ENCODE results near the gene SSH3.

SSH3 gene

GRCh38 chr11:67274768-67275605 lies 28.3 kb upstream of the SSH3 start:
- Histone ChIP-seq H3K36me3 (replicated peaks) (peaks cover 15% of the 10 kb centered on the region), H3K27ac (no peak overlapping the region), H3K27me3 (replicated peaks) (no peaks in the 10 kb centered on the region), H3K4me3 (ENCODE audit: low read depth, low read length) (no peak overlapping the region)
- no peak for DNase-seq
- no peak for TF ChIP-seq CTCF (IDR thresholded peaks at IDR 0.05; ENCODE audit: low read depth, low read length, missing control alignments)
- in situ Hi-C loops (cut with HindIII; ENCODE audit: low pct_ligation_motif_present, low sequenced_read_pairs), result no loop called here

GRCh38 chr11:67275606-67276409 lies 27.5 kb upstream of the SSH3 start:
- no peak for DNase-seq
- Histone ChIP-seq H3K27me3 (replicated peaks) (no peaks in the 10 kb centered on the region), H3K27ac (no peak overlapping the region), H3K4me3 (ENCODE audit: low read depth, low read length) (no peak overlapping the region), H3K36me3 (replicated peaks) (peaks cover 23% of the 10 kb centered on the region)
- TF ChIP-seq CTCF (IDR thresholded peaks at IDR 0.05; ENCODE audit: low read depth, low read length, missing control alignments), result no peak
- in situ Hi-C loops (cut with HindIII; ENCODE audit: low pct_ligation_motif_present, low sequenced_read_pairs), result no loop called here

- TF ChIP-seq CTCF (IDR thresholded peaks at IDR 0.05; ENCODE audit: low read depth, low read length, missing control alignments), result peak; percentile 55
- no peaks in the 10 kb centered on the region for H3K27me3 ChIP-seq (replicated peaks)
- in situ Hi-C loops (cut with HindIII; ENCODE audit: low pct_ligation_motif_present, low sequenced_read_pairs), result no loop called here
- peak overlapping the region; percentile 35 for H3K27ac ChIP-seq
- peaks cover 29% of the 10 kb centered on the region for H3K36me3 ChIP-seq (replicated peaks)
- no peak overlapping the region for H3K4me3 ChIP-seq (ENCODE audit: low read depth, low read length)
- DNase-seq, result no peak
Measured at GRCh38 chr11:67276781-67277230, 26.5 kb upstream of the SSH3 start.

- no peak for TF ChIP-seq CTCF (IDR thresholded peaks at IDR 0.05; ENCODE audit: low read depth, low read length, missing control alignments)
- H3K4me3 ChIP-seq (ENCODE audit: low read depth, low read length), result peak overlapping the region; percentile 30
- DNase-seq, result no peak
Measured at GRCh38 chr11:67277231-67277961, 25.9 kb upstream of the SSH3 start.

GRCh38 chr11:67278135-67278938 lies 25.0 kb upstream of the SSH3 start:
- DNase-seq, result no peak
- in situ Hi-C loops (cut with HindIII; ENCODE audit: low pct_ligation_motif_present, low sequenced_read_pairs), result no loop called here
- no peak overlapping the region for H3K4me3 ChIP-seq (ENCODE audit: low read depth, low read length)
- TF ChIP-seq CTCF (IDR thresholded peaks at IDR 0.05; ENCODE audit: low read depth, low read length, missing control alignments), result no peak
- H3K36me3 ChIP-seq (replicated peaks), result peaks cover 41% of the 10 kb centered on the region
- no peak overlapping the region for H3K27ac ChIP-seq
- H3K27me3 ChIP-seq (replicated peaks), result no peaks in the 10 kb centered on the region

More at GRCh38 chr11:67277231-67277961, 25.9 kb upstream of the SSH3 start:
- peaks cover 33% of the 10 kb centered on the region for H3K36me3 ChIP-seq (replicated peaks)
- H3K27me3 ChIP-seq (replicated peaks), result no peaks in the 10 kb centered on the region
- peak overlapping the region; percentile 35 for H3K27ac ChIP-seq
- in situ Hi-C loops (cut with HindIII; ENCODE audit: low pct_ligation_motif_present, low sequenced_read_pairs), result no loop called here
